ENCODE results near the gene RASSF5.

DNA sequence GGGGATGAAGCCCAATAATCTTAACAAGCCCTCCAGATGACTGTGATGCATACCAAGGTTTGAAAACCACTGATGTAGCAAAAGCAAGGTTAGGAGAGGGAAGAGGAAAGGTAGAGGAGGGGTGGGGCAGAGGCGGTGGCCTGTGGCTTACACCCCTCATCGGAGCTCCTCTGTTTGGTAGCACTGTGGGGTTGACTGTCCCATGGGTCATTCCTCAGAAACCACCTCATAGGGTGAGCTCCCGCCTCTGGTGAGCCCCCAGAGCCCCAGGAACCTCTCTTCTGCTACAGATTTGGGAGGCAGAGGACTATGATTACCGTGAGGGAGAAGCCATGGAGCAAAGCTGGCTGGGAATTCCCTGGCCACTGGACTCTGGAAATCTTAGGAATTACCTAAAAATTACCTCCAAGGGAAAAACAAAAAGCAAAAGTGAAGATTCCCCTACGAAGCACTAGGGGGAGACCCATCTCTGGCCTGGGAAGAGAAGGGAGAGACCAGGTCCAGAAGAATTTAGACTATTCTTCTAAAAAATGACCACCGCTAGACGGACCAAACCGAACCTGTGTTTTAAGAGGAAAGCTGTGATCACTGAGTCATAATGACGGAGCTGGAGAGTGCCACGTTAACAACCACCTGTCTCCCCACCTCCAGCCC lies 1.5 kb upstream of the RASSF5 start:
- peak in 1 of 3 experiments; percentile 19 for TF ChIP-seq CTCF (IDR thresholded peaks at IDR 0.05)
- TF ChIP-seq POLR2A (IDR thresholded peaks at IDR 0.05), result no peak
